Measurements from ENCODE around the gene ACTC1.

Gene ACTC1

DNA sequence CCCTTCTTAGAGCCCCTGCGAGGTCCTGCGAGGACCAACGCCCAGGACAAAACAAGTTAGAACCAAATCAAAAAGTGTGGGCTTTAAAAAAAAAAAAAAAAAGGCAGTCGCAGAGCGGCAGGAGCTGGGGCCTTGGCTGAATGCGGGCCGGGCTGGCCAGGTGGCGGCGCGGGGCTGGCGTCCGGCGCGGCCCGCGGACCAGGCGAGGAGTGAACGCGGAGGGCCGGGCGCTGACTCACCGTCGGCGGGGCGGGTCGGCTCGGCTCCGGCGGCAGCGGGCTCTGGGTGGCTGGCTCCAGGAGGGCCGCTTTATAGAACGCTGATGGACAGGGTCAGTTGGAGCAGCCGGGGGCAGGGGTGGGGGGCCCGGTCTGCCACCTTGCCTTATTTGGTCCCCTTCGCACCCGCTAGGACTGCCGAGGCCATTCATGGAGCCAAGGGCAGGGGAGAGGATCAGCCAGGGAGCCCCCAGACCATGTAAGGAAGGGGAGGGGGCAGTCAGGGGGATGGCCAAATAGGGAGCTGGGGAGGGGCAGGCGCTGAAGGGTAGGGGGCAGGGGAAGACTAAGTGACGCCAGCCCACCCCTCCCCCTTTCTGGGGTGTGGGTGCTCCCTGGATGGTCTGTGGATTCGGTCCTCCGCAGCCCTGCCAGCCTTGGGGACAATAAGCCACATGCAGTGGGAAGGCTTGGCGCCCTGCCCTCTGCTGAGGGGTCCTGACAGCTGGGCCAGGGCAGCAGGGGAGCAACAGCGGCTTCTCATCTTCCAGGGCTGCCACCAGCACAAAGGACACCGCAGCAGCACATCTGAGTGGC lies at the start of gene ACTC1:
Gene ACTC1 (minus strand): TSS at position 283 of the 815 bp plus-strand sequence. CDS start 741 bp downstream, outside the sequence.
- peak within 1 kb of the TSS; percentile 43 for H3K4me3 ChIP-seq (ENCODE audit: low read depth, low read length)
- no peak; the same call in 1 of the 2 replicates for TF ChIP-seq CTCF (IDR thresholded peaks at IDR 0.05; ENCODE audit: low read depth, low read length)

GRCh38 chr15:34841262-34841725 lies 45.9 kb upstream of the ACTC1 start:
- no peak for TF ChIP-seq CTCF (IDR thresholded peaks at IDR 0.05; ENCODE audit: low read depth, low read length)
- no peak overlapping the region for H3K4me3 ChIP-seq (ENCODE audit: low read depth, low read length)

GRCh38 chr15:34838282-34838681 lies 42.9 kb upstream of the ACTC1 start:
- TF ChIP-seq CTCF (IDR thresholded peaks at IDR 0.05; ENCODE audit: low read depth, low read length), result no peak
- H3K4me3 ChIP-seq (ENCODE audit: low read depth, low read length), result no peak overlapping the region

GRCh38 chr15:34837246-34838016 lies 42.1 kb upstream of the ACTC1 start:
- no peak for TF ChIP-seq CTCF (IDR thresholded peaks at IDR 0.05; ENCODE audit: low read depth, low read length)
- no peak overlapping the region for H3K4me3 ChIP-seq (ENCODE audit: low read depth, low read length)

DNA sequence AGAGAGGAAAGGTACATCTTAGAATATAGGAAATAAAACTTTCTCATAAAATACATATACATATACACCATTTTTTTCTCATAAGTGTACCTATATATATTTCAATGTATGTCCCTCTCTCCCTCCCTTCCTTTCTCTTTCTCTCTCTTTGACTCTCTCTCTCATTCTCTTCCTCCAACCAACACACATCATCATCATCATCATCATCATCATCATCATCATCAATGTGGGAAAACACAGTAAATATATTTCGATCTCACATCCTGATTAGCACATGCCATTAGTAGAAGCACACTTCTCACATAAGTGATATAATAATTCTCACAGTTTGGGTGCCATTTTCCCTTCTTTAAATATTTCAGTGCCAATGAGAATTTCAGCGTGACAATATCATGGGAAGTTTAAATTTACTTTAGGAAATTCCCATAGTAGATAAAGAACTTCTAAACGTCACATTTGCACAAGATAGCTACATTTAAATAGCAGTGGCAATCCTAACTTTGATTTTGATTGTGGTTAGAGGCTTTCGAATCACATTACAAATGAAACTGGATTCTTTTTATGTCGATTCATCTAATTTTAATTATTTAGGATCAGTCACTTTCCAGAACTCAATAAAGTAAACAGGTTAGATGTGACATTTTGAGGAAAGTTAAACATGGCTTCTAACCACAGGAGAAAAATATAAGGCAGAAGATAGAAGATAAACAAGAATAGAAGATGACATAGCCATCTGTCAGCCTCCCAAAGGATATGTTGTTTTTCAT lies 33.0 kb upstream of the ACTC1 start:
- no peak overlapping the region for H3K4me3 ChIP-seq (ENCODE audit: low read depth, low read length)
- TF ChIP-seq CTCF (IDR thresholded peaks at IDR 0.05; ENCODE audit: low read depth, low read length), result no peak

DNA sequence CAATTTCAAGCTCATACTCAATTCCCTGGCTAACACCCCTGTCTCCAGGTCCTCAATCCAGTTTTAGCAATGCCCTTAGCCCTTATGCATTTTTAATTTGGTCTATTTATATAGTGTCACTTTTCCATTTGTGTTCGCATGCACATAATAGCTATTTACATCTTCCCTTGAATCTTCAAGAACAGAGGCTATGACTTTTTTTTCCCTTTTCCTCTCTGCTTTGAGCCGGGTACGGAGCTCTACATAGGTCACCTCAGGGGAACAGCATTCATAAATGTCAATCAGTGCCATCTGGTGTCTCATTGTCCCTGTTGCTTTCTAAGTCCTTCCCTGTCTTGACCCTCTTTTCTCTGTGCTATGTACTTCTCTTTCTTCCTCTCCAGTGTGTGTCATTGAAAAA lies 26.5 kb upstream of the ACTC1 start:
- no peak overlapping the region for H3K4me3 ChIP-seq (ENCODE audit: low read depth, low read length)
- no peak for TF ChIP-seq CTCF (IDR thresholded peaks at IDR 0.05; ENCODE audit: low read depth, low read length)
